Hematopoietic multipotent progenitor cell treated with erythropoietin and hydrocortisone succinate and interleukin-3 and kit ligand, for 4 days (in vitro differentiated cells): Measurements from ENCODE around the gene CCDC68.

ENCODE experiments used
- DNase-seq: peaks from one replicate; pipeline ENCODE4 v3.0.0-alpha.2; 2015

Gene CCDC68

GRCh38 chr18:54914816-54915215, 44.4 kb downstream of the CCDC68 start:
- no peak for DNase-seq

- no peak for DNase-seq
Observed at GRCh38 chr18:54911551-54911950, 47.7 kb downstream of the CCDC68 start.

- DNase-seq: no peak
Observed at GRCh38 chr18:54910161-54910919, 48.9 kb downstream of the CCDC68 start.

GRCh38 chr18:54909538-54909937, 49.7 kb downstream of the CCDC68 start:
- DNase-seq: no peak

GRCh38 chr18:54906331-54907185, 52.7 kb downstream of the CCDC68 start:
- DNase-seq: no peak

- no peak for DNase-seq
Observed at GRCh38 chr18:54905629-54906028, 53.6 kb downstream of the CCDC68 start.

- DNase-seq: no peak
Observed at GRCh38 chr18:54904581-54904980, 54.7 kb downstream of the CCDC68 start.

GRCh38 chr18:54900290-54900689, 59.0 kb downstream of the CCDC68 start:
- no peak for DNase-seq

GRCh38 chr18:54899500-54899899, 59.8 kb downstream of the CCDC68 start:
- DNase-seq: no peak

- no peak for DNase-seq
Observed at GRCh38 chr18:54888933-54889332, 70.3 kb downstream of the CCDC68 start.

GRCh38 chr18:54888378-54888777, 70.9 kb downstream of the CCDC68 start:
- DNase-seq: no peak

- no peak for DNase-seq
Observed at GRCh38 chr18:54883816-54884604, 75.3 kb downstream of the CCDC68 start.

GRCh38 chr18:54882318-54882717, 76.9 kb downstream of the CCDC68 start:
- no peak for DNase-seq

GRCh38 chr18:54881229-54881768, 78.0 kb downstream of the CCDC68 start:
- peak; percentile 81 for DNase-seq

GRCh38 chr18:54880395-54881105, 78.7 kb downstream of the CCDC68 start:
- DNase-seq: no peak

GRCh38 chr18:54879691-54880090, 79.6 kb downstream of the CCDC68 start:
- DNase-seq: no peak

GRCh38 chr18:54878659-54879358, 80.5 kb downstream of the CCDC68 start:
- no peak for DNase-seq

- peak; percentile 76 for DNase-seq
Observed at GRCh38 chr18:54878159-54878622, 81.1 kb downstream of the CCDC68 start.

- no peak for DNase-seq
Observed at GRCh38 chr18:54877076-54877475, 82.2 kb downstream of the CCDC68 start.

- no peak for DNase-seq
Observed at GRCh38 chr18:54875063-54875462, 84.2 kb downstream of the CCDC68 start.

- no peak for DNase-seq
Observed at GRCh38 chr18:54873884-54874255, 85.4 kb downstream of the CCDC68 start.

GRCh38 chr18:54872681-54873080, 86.6 kb downstream of the CCDC68 start:
- DNase-seq: peak; percentile 51
